ENCODE measurements around the gene SUSD5.
"Not testable (repeated sequence)": the region's sequence is repeated elsewhere in the genome, so short reads cannot be mapped to it uniquely, and the experiment has no call there.

The SUSD5 gene

GRCh38 chr3:33114622-33115023 lies 104.0 kb downstream of the SUSD5 start:
- 51% methylated on average over 14 of the region's 14 CpGs for WGBS
- peaks cover 10% of the 10 kb centered on the region; the same call in 1 of the 2 replicates for H3K4me1 ChIP-seq (ENCODE audit: insufficient read depth, low read length)

GRCh38 chr3:33113772-33114621 lies 104.6 kb downstream of the SUSD5 start, which contains the start of gene CRTAP:
CRTAP (plus strand) TSS chr3:33114014; CDS start chr3:33114078, 64 bp downstream.
- no peaks in the 10 kb centered on the region for H3K9me3 ChIP-seq (ENCODE audit: insufficient read depth, low read depth, low read length)
- H3K9ac ChIP-seq (ENCODE audit: low read depth, low read length) = peak within 1 kb of the TSS; percentile 79
- H3K4me3 ChIP-seq (ENCODE audit: low read length) = peak within 1 kb of the TSS; percentile 66
- peak within 1 kb of the TSS; percentile 37; the same call in 1 of the 2 replicates for H3K27ac ChIP-seq (ENCODE audit: low read depth, low read length)
- no peaks in the 10 kb centered on the region for H3K36me3 ChIP-seq (ENCODE audit: insufficient read depth, low read length)
- peaks cover 10% of the 10 kb centered on the region; the same call in 1 of the 2 replicates for H3K4me1 ChIP-seq (ENCODE audit: insufficient read depth, low read length)
- H3K27me3 ChIP-seq (ENCODE audit: insufficient read depth, low read length) = 0 out of 2 replicates have a peak, but pooled peaks cover 7% of the 10 kb centered on the region
- WGBS = under 1% methylated on average over 98 of the region's 98 CpGs

More at GRCh38 chr3:33114622-33115023, 104.0 kb downstream of the SUSD5 start:
- no peak overlapping the region for H3K9ac ChIP-seq (ENCODE audit: low read depth, low read length)
- H3K27me3 ChIP-seq (ENCODE audit: insufficient read depth, low read length) = 0 out of 2 replicates have a peak, but pooled peaks cover 7% of the 10 kb centered on the region
- H3K27ac ChIP-seq (ENCODE audit: low read depth, low read length) = peak overlapping the region; percentile 37; the same call in 1 of the 2 replicates
- no peaks in the 10 kb centered on the region for H3K9me3 ChIP-seq (ENCODE audit: insufficient read depth, low read depth, low read length)
- H3K4me3 ChIP-seq (ENCODE audit: low read length) = peak overlapping the region; percentile 66
- H3K36me3 ChIP-seq (ENCODE audit: insufficient read depth, low read length) = no peaks in the 10 kb centered on the region

GRCh38 chr3:33111581-33111980 lies 107.0 kb downstream of the SUSD5 start:
- Histone ChIP-seq H3K36me3 (ENCODE audit: insufficient read depth, low read length) (no peaks in the 10 kb centered on the region), H3K4me1 (ENCODE audit: insufficient read depth, low read length) (peaks cover 10% of the 10 kb centered on the region; the same call in 1 of the 2 replicates), H3K27me3 (ENCODE audit: insufficient read depth, low read length) (0 out of 2 replicates have a peak, but pooled peaks cover 7% of the 10 kb centered on the region), H3K4me3 (ENCODE audit: low read length) (no peak overlapping the region), H3K9ac (ENCODE audit: low read depth, low read length) (no peak overlapping the region), H3K9me3 (ENCODE audit: insufficient read depth, low read depth, low read length) (no peaks in the 10 kb centered on the region), H3K27ac (ENCODE audit: low read depth, low read length) (no peak overlapping the region)
- WGBS = 96% methylated on average over 8 of the region's 8 CpGs

GRCh38 chr3:33106854-33107253 lies 111.8 kb downstream of the SUSD5 start:
- H3K27ac ChIP-seq (ENCODE audit: low read depth, low read length); H3K27me3 ChIP-seq (ENCODE audit: insufficient read depth, low read length); H3K9me3 ChIP-seq (ENCODE audit: insufficient read depth, low read depth, low read length); H3K9ac ChIP-seq (ENCODE audit: low read depth, low read length); H3K4me3 ChIP-seq (ENCODE audit: low read length); H3K4me1 ChIP-seq (ENCODE audit: insufficient read depth, low read length); H3K36me3 ChIP-seq (ENCODE audit: insufficient read depth, low read length): not testable (repeated sequence)
- WGBS = 100% methylated on average over 2 of the region's 2 CpGs

- Histone ChIP-seq H3K27me3 (ENCODE audit: insufficient read depth, low read length) (no peaks in the 10 kb centered on the region), H3K27ac (ENCODE audit: low read depth, low read length) (no peak overlapping the region), H3K9me3 (ENCODE audit: insufficient read depth, low read depth, low read length) (no peaks in the 10 kb centered on the region), H3K36me3 (ENCODE audit: insufficient read depth, low read length) (no peaks in the 10 kb centered on the region), H3K4me1 (ENCODE audit: insufficient read depth, low read length) (no peaks in the 10 kb centered on the region), H3K4me3 (ENCODE audit: low read length) (no peak overlapping the region), H3K9ac (ENCODE audit: low read depth, low read length) (no peak overlapping the region)
- WGBS = 81% methylated on average over 3 of the region's 3 CpGs
Observed at GRCh38 chr3:33105341-33105948, 113.2 kb downstream of the SUSD5 start.

GRCh38 chr3:33104803-33105202 lies 113.8 kb downstream of the SUSD5 start:
- Histone ChIP-seq H3K4me3 (ENCODE audit: low read length) (no peak overlapping the region), H3K9ac (ENCODE audit: low read depth, low read length) (no peak overlapping the region), H3K27me3 (ENCODE audit: insufficient read depth, low read length) (no peaks in the 10 kb centered on the region), H3K4me1 (ENCODE audit: insufficient read depth, low read length) (no peaks in the 10 kb centered on the region), H3K27ac (ENCODE audit: low read depth, low read length) (no peak overlapping the region), H3K9me3 (ENCODE audit: insufficient read depth, low read depth, low read length) (no peaks in the 10 kb centered on the region), H3K36me3 (ENCODE audit: insufficient read depth, low read length) (no peaks in the 10 kb centered on the region)
- WGBS = 96% methylated on average over 3 of the region's 3 CpGs

- Histone ChIP-seq H3K27me3 (ENCODE audit: insufficient read depth, low read length) (no peaks in the 10 kb centered on the region), H3K9me3 (ENCODE audit: insufficient read depth, low read depth, low read length) (no peaks in the 10 kb centered on the region), H3K27ac (ENCODE audit: low read depth, low read length) (no peak overlapping the region), H3K4me1 (ENCODE audit: insufficient read depth, low read length) (no peaks in the 10 kb centered on the region), H3K4me3 (ENCODE audit: low read length) (no peak overlapping the region), H3K9ac (ENCODE audit: low read depth, low read length) (no peak overlapping the region), H3K36me3 (ENCODE audit: insufficient read depth, low read length) (no peaks in the 10 kb centered on the region)
- 96% methylated on average over 3 of the region's 3 CpGs for WGBS
Observed at GRCh38 chr3:33103480-33103879, 115.1 kb downstream of the SUSD5 start.

- Histone ChIP-seq H3K27ac (ENCODE audit: low read depth, low read length) (no peak overlapping the region), H3K36me3 (ENCODE audit: insufficient read depth, low read length) (no peaks in the 10 kb centered on the region)
- WGBS = 99% methylated on average over 3 of the region's 3 CpGs
Observed at GRCh38 chr3:33103034-33103433, 115.6 kb downstream of the SUSD5 start.

GRCh38 chr3:33100229-33100628 lies 118.4 kb downstream of the SUSD5 start:
- H3K9ac ChIP-seq (ENCODE audit: low read depth, low read length) = no peak overlapping the region
- H3K27ac ChIP-seq (ENCODE audit: low read depth, low read length) = no peak overlapping the region
- WGBS = 80% methylated on average over 2 of the region's 2 CpGs
- H3K9me3 ChIP-seq (ENCODE audit: insufficient read depth, low read depth, low read length) = no peaks in the 10 kb centered on the region
- H3K27me3 ChIP-seq (ENCODE audit: insufficient read depth, low read length) = peaks cover 7% of the 10 kb centered on the region; the same call in 1 of the 2 replicates
- H3K36me3 ChIP-seq (ENCODE audit: insufficient read depth, low read length) = no peaks in the 10 kb centered on the region
- H3K4me3 ChIP-seq (ENCODE audit: low read length) = no peak overlapping the region
- no peaks in the 10 kb centered on the region for H3K4me1 ChIP-seq (ENCODE audit: insufficient read depth, low read length)

More at GRCh38 chr3:33103034-33103433, 115.6 kb downstream of the SUSD5 start:
- no peaks in the 10 kb centered on the region for H3K27me3 ChIP-seq (ENCODE audit: insufficient read depth, low read length)
- H3K4me3 ChIP-seq (ENCODE audit: low read length) = no peak overlapping the region
- H3K9ac ChIP-seq (ENCODE audit: low read depth, low read length) = no peak overlapping the region
- H3K4me1 ChIP-seq (ENCODE audit: insufficient read depth, low read length) = no peaks in the 10 kb centered on the region
- no peaks in the 10 kb centered on the region for H3K9me3 ChIP-seq (ENCODE audit: insufficient read depth, low read depth, low read length)

All from HUES64 (cell line).